ENCODE data around the gene PTPN23. TPM values are rescaled to one million over a fixed set of nuclear protein-coding genes. Genes with fewer than 3 reads are reported as not detected.

The PTPN23 gene
- total and polyA plus RNA-seq, 7 donors: 7.8 to 26.9 (median 11.4) TPM

GRCh38 chr3:47411696-47412452 lies 31.1 kb downstream of the PTPN23 start:
- no peak overlapping the region for H3K27ac ChIP-seq
- 92% methylated on average over 24 of the region's 24 CpGs for WGBS, 2 donors

GRCh38 chr3:47412453-47412756 lies 31.6 kb downstream of the PTPN23 start:
- peaks cover 24 to 96% (median 73%) of the 10 kb centered on the region in 4 donors for H3K36me3 ChIP-seq
- no peaks in the 10 kb centered on the region for H3K27me3 ChIP-seq
- no peaks in the 10 kb centered on the region for H3K9me3 ChIP-seq
- no peak overlapping the region for H3K27ac ChIP-seq
- no peak for TF ChIP-seq CTCF (IDR thresholded peaks at IDR 0.05)
- H3K4me1 ChIP-seq: no peaks in the 10 kb centered on the region
- H3K4me3 ChIP-seq: no peak overlapping the region
- DNase-seq: no peak
- intact Hi-C loops (cut with DNase I): loop anchor here (10.0 kb wide), 1 partner anchor 392 kb away; the partner anchor contains the start of gene DHX30
- WGBS, 2 donors: 90 to 91% methylated on average over 5 of the region's 5 CpGs

More at GRCh38 chr3:47411696-47412452, 31.1 kb downstream of the PTPN23 start:
- H3K4me3 ChIP-seq: no peak overlapping the region
- TF ChIP-seq POLR2A (IDR thresholded peaks at IDR 0.05) (no peak), EP300 (IDR thresholded peaks at IDR 0.05) (no peak), POLR2AphosphoS5 (IDR thresholded peaks at IDR 0.05) (no peak), CTCF (IDR thresholded peaks at IDR 0.05) (no peak)
- H3K4me1 ChIP-seq: no peaks in the 10 kb centered on the region
- intact Hi-C loops (cut with DNase I): loop anchor here (10.0 kb wide), 1 partner anchor 393 kb away; the partner anchor contains the start of gene DHX30
- peaks cover 24 to 96% (median 75%) of the 10 kb centered on the region in 4 donors for H3K36me3 ChIP-seq
- H3K9me3 ChIP-seq: no peaks in the 10 kb centered on the region
- no peaks in the 10 kb centered on the region for H3K27me3 ChIP-seq
- DNase-seq: peak; percentile 65

- no peaks in the 10 kb centered on the region for H3K27me3 ChIP-seq
- intact Hi-C loops (cut with DNase I): loop anchor here (10.0 kb wide), 1 partner anchor 392 kb away; the partner anchor contains the start of gene DHX30
- 77 to 79% methylated on average over 12 of the region's 12 CpGs for WGBS, 2 donors
- H3K9me3 ChIP-seq: no peaks in the 10 kb centered on the region
- peaks cover 20 to 93% (median 70%) of the 10 kb centered on the region in 4 donors for H3K36me3 ChIP-seq
- no peak for TF ChIP-seq EP300 (IDR thresholded peaks at IDR 0.05)
- no peak for TF ChIP-seq POLR2A (IDR thresholded peaks at IDR 0.05)
- TF ChIP-seq CTCF (IDR thresholded peaks at IDR 0.05): no peak
- TF ChIP-seq POLR2AphosphoS5 (IDR thresholded peaks at IDR 0.05): no peak
- no peak overlapping the region for H3K4me3 ChIP-seq
- no peak for DNase-seq
- no peaks in the 10 kb centered on the region for H3K4me1 ChIP-seq
- H3K27ac ChIP-seq: no peak overlapping the region
These were observed 32.2 kb downstream of the PTPN23 start for GRCh38 chr3:47412842-47413520.

GRCh38 chr3:47413751-47414150 lies 32.9 kb downstream of the PTPN23 start:
- Histone ChIP-seq H3K4me1 (no peaks in the 10 kb centered on the region), H3K27ac (no peak overlapping the region), H3K4me3 (no peak overlapping the region), H3K27me3 (no peaks in the 10 kb centered on the region), H3K9me3 (no peaks in the 10 kb centered on the region), H3K36me3 (peaks cover 14 to 93% (median 67%) of the 10 kb centered on the region in 4 donors)
- intact Hi-C loops (cut with DNase I): loop anchor here (10.0 kb wide), 1 partner anchor 391 kb away; the partner anchor contains the start of gene DHX30
- DNase-seq: no peak
- TF ChIP-seq EP300 (IDR thresholded peaks at IDR 0.05) (no peak), POLR2AphosphoS5 (IDR thresholded peaks at IDR 0.05) (no peak)
- 92 to 93% methylated on average over 7 of the region's 7 CpGs for WGBS, 2 donors

- TF ChIP-seq CTCF (IDR thresholded peaks at IDR 0.05) (no peak), POLR2AphosphoS5 (IDR thresholded peaks at IDR 0.05) (no peak), POLR2A (IDR thresholded peaks at IDR 0.05) (no peak), EP300 (IDR thresholded peaks at IDR 0.05) (no peak)
- 79 to 82% methylated on average over 3 of the region's 3 CpGs for WGBS, 2 donors
- H3K9me3 ChIP-seq: no peaks in the 10 kb centered on the region
- peaks cover 18 to 93% (median 65%) of the 10 kb centered on the region in 4 donors for H3K36me3 ChIP-seq
- no peaks in the 10 kb centered on the region for H3K4me1 ChIP-seq
- H3K27ac ChIP-seq: no peak overlapping the region
- H3K4me3 ChIP-seq: no peak overlapping the region
- peak; percentile 64 for DNase-seq
- intact Hi-C loops (cut with DNase I): loop anchor here (10.0 kb wide), 1 partner anchor 391 kb away; the partner anchor contains the start of gene DHX30
- no peaks in the 10 kb centered on the region for H3K27me3 ChIP-seq
These were observed 33.3 kb downstream of the PTPN23 start for GRCh38 chr3:47414161-47414564.
